ENCODE data around the gene SAMD4B.

DNA sequence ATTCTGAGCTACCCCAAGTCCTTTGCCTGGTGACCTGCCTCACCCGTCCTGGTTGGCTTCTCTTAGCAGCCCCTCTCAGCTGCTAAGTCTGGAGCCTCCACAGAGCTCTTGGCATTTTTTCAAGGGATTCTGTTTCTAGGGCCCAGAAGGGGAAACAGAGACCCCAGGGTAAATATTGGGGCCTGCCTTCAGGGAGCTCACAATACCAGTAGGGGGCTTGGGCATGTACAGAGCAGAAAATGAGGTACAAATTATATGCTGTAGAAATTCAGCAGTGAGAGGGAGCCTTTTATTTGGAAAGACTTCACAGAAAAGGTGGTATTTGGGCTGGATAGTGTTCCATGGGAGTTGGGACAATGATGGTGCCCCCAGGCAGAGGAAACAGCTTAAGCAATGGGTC lies 3.7 kb downstream of the SAMD4B start:
- TF ChIP-seq CTCF (conservative IDR thresholded peaks at IDR 0.05; ENCODE audit: low read depth, low read length) (no peak), EZH2phosphoT487 (IDR thresholded peaks at IDR 0.05; ENCODE audit: borderline replicate concordance, low read length) (no peak), EZH2 (IDR thresholded peaks at IDR 0.05; ENCODE audit: low read length, unreplicated experiment) (no peak)

Data from PC-3 (cell line).